ENCODE measurements around the gene FIGN. TPM values are rescaled to one million over a fixed set of nuclear protein-coding genes. Genes with fewer than 3 reads are reported as not detected.

FIGN gene
- total RNA-seq, 1 donor from 2014 or later: 16.4 TPM

- DNase-seq (ENCODE audit: low spot score): no peak
- intact Hi-C loops (cut with DNase I): loop anchor here (2.0 to 10.0 kb wide), 5 partner anchors 133 to 389 kb away; no protein-coding TSS in a partner anchor
Measured at GRCh38 chr2:163737563-163737962, 1.8 kb upstream of the FIGN start.

GRCh38 chr2:163737190-163737439 lies 1.3 kb upstream of the FIGN start:
- no peak for DNase-seq (ENCODE audit: low spot score)
- intact Hi-C loops (cut with DNase I): loop anchor here (2.0 to 10.0 kb wide), 5 partner anchors 132 to 388 kb away; no protein-coding TSS in a partner anchor

- peak; percentile 75 for DNase-seq (ENCODE audit: low spot score)
- intact Hi-C loops (cut with DNase I): loop anchor here (2.0 to 10.0 kb wide), 5 partner anchors 132 to 388 kb away; no protein-coding TSS in a partner anchor
Measured at GRCh38 chr2:163736433-163737189, 803 bp upstream of the FIGN start.

- intact Hi-C loops (cut with DNase I): loop anchor here (5.0 to 10.0 kb wide), 5 partner anchors 68 to 312 kb away; no protein-coding TSS in a partner anchor
- no peak for DNase-seq (ENCODE audit: low spot score)
Measured at GRCh38 chr2:163734881-163735684, 725 bp downstream of the FIGN start.

GRCh38 chr2:163734401-163734800 lies 1.4 kb downstream of the FIGN start:
- intact Hi-C loops (cut with DNase I): loop anchor here (5.0 to 10.0 kb wide), 2 partner anchors 67 to 130 kb away; no protein-coding TSS in a partner anchor

GRCh38 chr2:163733956-163734355 lies 1.9 kb downstream of the FIGN start:
- intact Hi-C loops (cut with DNase I): loop anchor here (5.0 to 10.0 kb wide), 2 partner anchors 67 to 129 kb away; no protein-coding TSS in a partner anchor

More at GRCh38 chr2:163734401-163734800, 1.4 kb downstream of the FIGN start:
- no peak for DNase-seq (ENCODE audit: low spot score)

GRCh38 chr2:163733301-163733938 lies 2.4 kb downstream of the FIGN start:
- DNase-seq (ENCODE audit: low spot score): no peak
- intact Hi-C loops (cut with DNase I): loop anchor here (5.0 to 10.0 kb wide), 2 partner anchors 66 to 129 kb away; no protein-coding TSS in a partner anchor

More at GRCh38 chr2:163733956-163734355, 1.9 kb downstream of the FIGN start:
- DNase-seq (ENCODE audit: low spot score): no peak

GRCh38 chr2:163732727-163733126 lies 3.1 kb downstream of the FIGN start:
- intact Hi-C loops (cut with DNase I): loop anchor here (5.0 to 10.0 kb wide), 2 partner anchors 65 to 128 kb away; no protein-coding TSS in a partner anchor
- no peak for DNase-seq (ENCODE audit: low spot score)

GRCh38 chr2:163731735-163732134 lies 4.1 kb downstream of the FIGN start:
- intact Hi-C loops (cut with DNase I): loop anchor here (5.0 to 10.0 kb wide), 2 partner anchors 64 to 127 kb away; no protein-coding TSS in a partner anchor
- no peak for DNase-seq (ENCODE audit: low spot score)

- intact Hi-C loops (cut with DNase I): loop anchor here (5.0 to 10.0 kb wide), 2 partner anchors 63 to 126 kb away; no protein-coding TSS in a partner anchor
- no peak for DNase-seq (ENCODE audit: low spot score)
Measured at GRCh38 chr2:163730556-163730955, 5.3 kb downstream of the FIGN start.

- intact Hi-C loops (cut with DNase I): loop anchor here (5.0 to 10.0 kb wide), 3 partner anchors 62 to 125 kb away; no protein-coding TSS in a partner anchor
- DNase-seq (ENCODE audit: low spot score): no peak
Measured at GRCh38 chr2:163729636-163730273, 6.1 kb downstream of the FIGN start.

- DNase-seq (ENCODE audit: low spot score): no peak
- intact Hi-C loops (cut with DNase I): no loop called here
Measured at GRCh38 chr2:163723881-163724280, 11.9 kb downstream of the FIGN start.

- DNase-seq (ENCODE audit: low spot score): no peak
- intact Hi-C loops (cut with DNase I): no loop called here
Measured at GRCh38 chr2:163723348-163723747, 12.5 kb downstream of the FIGN start.

GRCh38 chr2:163719331-163719730 lies 16.5 kb downstream of the FIGN start:
- intact Hi-C loops (cut with DNase I): no loop called here
- DNase-seq (ENCODE audit: low spot score): no peak

GRCh38 chr2:163717993-163718680 lies 17.7 kb downstream of the FIGN start:
- no peak for DNase-seq (ENCODE audit: low spot score)
- intact Hi-C loops (cut with DNase I): no loop called here

GRCh38 chr2:163717515-163717914 lies 18.3 kb downstream of the FIGN start:
- DNase-seq (ENCODE audit: low spot score): no peak
- intact Hi-C loops (cut with DNase I): no loop called here

GRCh38 chr2:163716101-163716500 lies 19.7 kb downstream of the FIGN start:
- DNase-seq (ENCODE audit: low spot score): no peak
- intact Hi-C loops (cut with DNase I): no loop called here

GRCh38 chr2:163715668-163716067 lies 20.1 kb downstream of the FIGN start:
- DNase-seq (ENCODE audit: low spot score): no peak
- intact Hi-C loops (cut with DNase I): no loop called here

- no peak for DNase-seq (ENCODE audit: low spot score)
- intact Hi-C loops (cut with DNase I): no loop called here
Measured at GRCh38 chr2:163715199-163715598, 20.6 kb downstream of the FIGN start.
